Activated naive CD8-positive, alpha-beta T cell treated with anti-CD3 and anti-CD28 coated beads, Interleukin-2, amount 10 ng/mL, durations not matched to agents 7 days and 5 days (primary cell): ENCODE data around the gene RBPMS2. TPM values are rescaled to one million over a fixed set of nuclear protein-coding genes. Genes with fewer than 3 reads are reported as not detected.

Source experiments
- ATAC-seq: fragments of 150-1000 bp; cut with Tn5 transposase; one replicate; pipeline ENCODE4 v1.10.0; 2021; ENCODE audit warnings: low read depth, moderate library complexity
- POLR2A ChIA-PET: fragments of 350-600 bp; sonication (Branson Sonifier 250); formaldehyde crosslinking; loops from one replicate; lab custom pipeline; 2021; ENCODE audit warnings: antibody characterized with exemption; lab: Charles Lee
- DNase-seq: peaks from one replicate; pipeline ENCODE4 v3.0.0; 2021
- H3K27ac Mint-ChIP-seq: one replicate; pipeline ENCODE4 v1.8.0; 2022; ENCODE audit warnings: mild to moderate bottlenecking, mixed read lengths
- H3K27me3 Mint-ChIP-seq: one replicate; pipeline ENCODE4 v1.8.0; 2022; ENCODE audit warnings: mild to moderate bottlenecking, moderate library complexity, mixed read lengths
- H3K36me3 Mint-ChIP-seq: one replicate; pipeline ENCODE4 v1.8.0; 2021; ENCODE audit warnings: mild to moderate bottlenecking, mixed read lengths
- H3K4me1 Mint-ChIP-seq: one replicate; pipeline ENCODE4 v1.8.0; 2021; ENCODE audit warnings: mixed read lengths
- H3K4me3 Mint-ChIP-seq: one replicate; pipeline ENCODE4 v1.8.0; 2022; ENCODE audit warnings: mild to moderate bottlenecking, moderate library complexity, mixed read lengths
- H3K9me3 Mint-ChIP-seq: one replicate; pipeline ENCODE4 v1.8.0; 2021; ENCODE audit warnings: mixed read lengths
- total RNA-seq, 2 experiments: library from RNA; stranded (reverse); gene quantifications; one replicate each; pipeline ENCODE4 v1.2.3, GENCODE V29; 2021

The RBPMS2 gene
- total RNA-seq, 2 experiments from 2014 or later: not detected

GRCh38 chr15:64760056-64760455, 15.3 kb downstream of the RBPMS2 start:
- POLR2A ChIA-PET: no interaction called here
- ATAC-seq (no peak), DNase-seq (no peak)
- Mint-ChIP-seq H3K9me3 (no peaks in the 10 kb centered on the region), H3K4me3 (no peak overlapping the region), H3K36me3 (no peaks in the 10 kb centered on the region), H3K4me1 (no peaks in the 10 kb centered on the region), H3K27me3 (peaks cover 3% of the 10 kb centered on the region), H3K27ac (no peak overlapping the region)

GRCh38 chr15:64755427-64755940, 19.9 kb downstream of the RBPMS2 start:
- H3K4me3 Mint-ChIP-seq: no peak overlapping the region
- H3K36me3 Mint-ChIP-seq: no peaks in the 10 kb centered on the region
- H3K27ac Mint-ChIP-seq: no peak overlapping the region
- no peaks in the 10 kb centered on the region for H3K9me3 Mint-ChIP-seq
- POLR2A ChIA-PET: no interaction called here
- no peak for ATAC-seq
- peaks cover 7% of the 10 kb centered on the region for H3K27me3 Mint-ChIP-seq
- DNase-seq: no peak
- no peaks in the 10 kb centered on the region for H3K4me1 Mint-ChIP-seq

GRCh38 chr15:64754663-64755426, 20.5 kb downstream of the RBPMS2 start:
- no peak for DNase-seq
- Mint-ChIP-seq H3K4me3 (no peak overlapping the region), H3K27me3 (peaks cover 11% of the 10 kb centered on the region), H3K4me1 (no peaks in the 10 kb centered on the region), H3K36me3 (no peaks in the 10 kb centered on the region), H3K9me3 (no peaks in the 10 kb centered on the region), H3K27ac (no peak overlapping the region)
- POLR2A ChIA-PET: no interaction called here
- no peak for ATAC-seq

GRCh38 chr15:64753480-64754185, 21.8 kb downstream of the RBPMS2 start:
- Mint-ChIP-seq H3K27me3 (peaks cover 16% of the 10 kb centered on the region), H3K27ac (no peak overlapping the region)
- no peak for ATAC-seq

GRCh38 chr15:64751464-64751863, 23.9 kb downstream of the RBPMS2 start:
- H3K27ac Mint-ChIP-seq: no peak overlapping the region
- DNase-seq: no peak
- POLR2A ChIA-PET: no interaction called here

More at GRCh38 chr15:64753480-64754185, 21.8 kb downstream of the RBPMS2 start:
- no peak for DNase-seq
- no peaks in the 10 kb centered on the region for H3K9me3 Mint-ChIP-seq
- H3K4me3 Mint-ChIP-seq: no peak overlapping the region
- H3K4me1 Mint-ChIP-seq: no peaks in the 10 kb centered on the region
- POLR2A ChIA-PET: no interaction called here
- no peaks in the 10 kb centered on the region for H3K36me3 Mint-ChIP-seq

GRCh38 chr15:64749999-64750657, 25.3 kb downstream of the RBPMS2 start:
- H3K9me3 Mint-ChIP-seq: no peaks in the 10 kb centered on the region
- no peak for DNase-seq
- ATAC-seq: no peak
- H3K4me1 Mint-ChIP-seq: no peaks in the 10 kb centered on the region
- POLR2A ChIA-PET: no interaction called here
- no peak overlapping the region for H3K4me3 Mint-ChIP-seq
- H3K27ac Mint-ChIP-seq: no peak overlapping the region
- peaks cover 20% of the 10 kb centered on the region for H3K27me3 Mint-ChIP-seq
- no peaks in the 10 kb centered on the region for H3K36me3 Mint-ChIP-seq

More at GRCh38 chr15:64751464-64751863, 23.9 kb downstream of the RBPMS2 start:
- peaks cover 23% of the 10 kb centered on the region for H3K27me3 Mint-ChIP-seq
- H3K9me3 Mint-ChIP-seq: no peaks in the 10 kb centered on the region
- ATAC-seq: no peak
- no peaks in the 10 kb centered on the region for H3K36me3 Mint-ChIP-seq
- H3K4me1 Mint-ChIP-seq: no peaks in the 10 kb centered on the region
- no peak overlapping the region for H3K4me3 Mint-ChIP-seq

GRCh38 chr15:64749167-64749566, 26.2 kb downstream of the RBPMS2 start:
- POLR2A ChIA-PET: no interaction called here
- no peaks in the 10 kb centered on the region for H3K9me3 Mint-ChIP-seq
- no peak overlapping the region for H3K4me3 Mint-ChIP-seq
- DNase-seq (no peak), ATAC-seq (no peak)
- H3K27ac Mint-ChIP-seq: no peak overlapping the region
- H3K36me3 Mint-ChIP-seq: no peaks in the 10 kb centered on the region
- peaks cover 20% of the 10 kb centered on the region for H3K27me3 Mint-ChIP-seq
- no peaks in the 10 kb centered on the region for H3K4me1 Mint-ChIP-seq

GRCh38 chr15:64748251-64748650, 27.1 kb downstream of the RBPMS2 start:
- H3K27me3 Mint-ChIP-seq: peaks cover 23% of the 10 kb centered on the region
- no peak for ATAC-seq

GRCh38 chr15:64747578-64747977, 27.8 kb downstream of the RBPMS2 start:
- POLR2A ChIA-PET: no interaction called here
- no peak overlapping the region for H3K27ac Mint-ChIP-seq

More at GRCh38 chr15:64748251-64748650, 27.1 kb downstream of the RBPMS2 start:
- POLR2A ChIA-PET: no interaction called here
- Mint-ChIP-seq H3K27ac (no peak overlapping the region), H3K36me3 (no peaks in the 10 kb centered on the region), H3K9me3 (no peaks in the 10 kb centered on the region), H3K4me3 (no peak overlapping the region), H3K4me1 (no peaks in the 10 kb centered on the region)
- no peak for DNase-seq

GRCh38 chr15:64746921-64747320, 28.5 kb downstream of the RBPMS2 start:
- H3K4me3 Mint-ChIP-seq: no peak overlapping the region
- POLR2A ChIA-PET: interaction anchor here (0.6 kb wide), 1 partner anchor 42 kb away, joined by 4 read pairs; no protein-coding TSS in a partner anchor
- peaks cover 23% of the 10 kb centered on the region for H3K27me3 Mint-ChIP-seq
- H3K36me3 Mint-ChIP-seq: no peaks in the 10 kb centered on the region
- H3K27ac Mint-ChIP-seq: no peak overlapping the region
- DNase-seq (no peak), ATAC-seq (no peak)
- no peaks in the 10 kb centered on the region for H3K4me1 Mint-ChIP-seq
- H3K9me3 Mint-ChIP-seq: no peaks in the 10 kb centered on the region

More at GRCh38 chr15:64747578-64747977, 27.8 kb downstream of the RBPMS2 start:
- H3K4me1 Mint-ChIP-seq: no peaks in the 10 kb centered on the region
- ATAC-seq (no peak), DNase-seq (no peak)
- peaks cover 23% of the 10 kb centered on the region for H3K27me3 Mint-ChIP-seq
- no peak overlapping the region for H3K4me3 Mint-ChIP-seq
- no peaks in the 10 kb centered on the region for H3K36me3 Mint-ChIP-seq
- H3K9me3 Mint-ChIP-seq: no peaks in the 10 kb centered on the region

GRCh38 chr15:64746356-64746755, 29.0 kb downstream of the RBPMS2 start:
- Mint-ChIP-seq H3K4me1 (no peaks in the 10 kb centered on the region), H3K27me3 (peaks cover 23% of the 10 kb centered on the region), H3K9me3 (no peaks in the 10 kb centered on the region), H3K27ac (no peak overlapping the region), H3K36me3 (no peaks in the 10 kb centered on the region), H3K4me3 (no peak overlapping the region)
- POLR2A ChIA-PET: interaction anchor here (0.6 kb wide), 1 partner anchor 43 kb away, joined by 4 read pairs; no protein-coding TSS in a partner anchor
- ATAC-seq (no peak), DNase-seq (no peak)

- Mint-ChIP-seq H3K36me3 (no peaks in the 10 kb centered on the region), H3K27me3 (peaks cover 10% of the 10 kb centered on the region), H3K27ac (no peak overlapping the region), H3K4me1 (no peaks in the 10 kb centered on the region), H3K9me3 (no peaks in the 10 kb centered on the region), H3K4me3 (no peak overlapping the region)
- POLR2A ChIA-PET: interaction anchor here (0.6 kb wide), 1 partner anchor 15 kb away, joined by 3 read pairs; no protein-coding TSS in a partner anchor
- DNase-seq: no peak
- no peak for ATAC-seq
These were observed 31.7 kb downstream of the RBPMS2 start for GRCh38 chr15:64743691-64744090.

GRCh38 chr15:64742921-64743320, 32.5 kb downstream of the RBPMS2 start:
- Mint-ChIP-seq H3K9me3 (no peaks in the 10 kb centered on the region), H3K36me3 (no peaks in the 10 kb centered on the region), H3K4me1 (no peaks in the 10 kb centered on the region), H3K27ac (no peak overlapping the region), H3K27me3 (peaks cover 8% of the 10 kb centered on the region), H3K4me3 (no peak overlapping the region)
- ATAC-seq (no peak), DNase-seq (no peak)
- POLR2A ChIA-PET: no interaction called here
